GM23338 (cell line): ENCODE data around the gene IGF2R. TPM values are rescaled to one million over a fixed set of nuclear protein-coding genes. Genes with fewer than 3 reads are reported as not detected.

Experiments
- ATAC-seq: fragments of 200-7000 bp; cut with Tn5 transposase; 3 replicates; pipeline ENCODE4 v1.9.1; 2020
- DNase-seq: peaks from one replicate; pipeline ENCODE4 v3.0.0-alpha.2; 2015; ENCODE audit warnings: low spot score
- H2AFZ ChIP-seq: fragments of 200-600 bp; sonication (generic); 2 replicates; pipeline ENCODE4 v1.8.0; 2016; ENCODE audit warnings: antibody characterized with exemption, mild to moderate bottlenecking, moderate library complexity
- H3F3A ChIP-seq: fragments of 200-600 bp; sonication (generic); replicated peaks from 2 replicates; pipeline ENCODE4 v1.8.0; 2017; ENCODE audit warnings: antibody characterized with exemption, mixed run types, low read depth
- H3K27ac ChIP-seq: fragments of 200-600 bp; sonication (generic); 2 replicates; pipeline ENCODE4 v1.6.1; 2016; ENCODE audit warnings: low read depth
- H3K27me3 ChIP-seq: fragments of 200-600 bp; sonication (generic); 2 replicates; pipeline ENCODE4 v1.8.0; 2016; ENCODE audit warnings: mild to moderate bottlenecking, mixed run types, moderate library complexity; ENCODE audit not compliant: insufficient read depth
- H3K36me3 ChIP-seq: fragments of 200-600 bp; sonication (generic); 2 replicates; pipeline ENCODE4 v1.8.0; 2016; ENCODE audit warnings: mild to moderate bottlenecking; ENCODE audit not compliant: insufficient read depth
- H3K4me1 ChIP-seq: fragments of 200-600 bp; sonication (generic); 2 replicates; pipeline ENCODE4 v1.8.0; 2016; ENCODE audit warnings: mild to moderate bottlenecking, moderate library complexity; ENCODE audit not compliant: insufficient read depth
- H3K4me2 ChIP-seq: fragments of 200-600 bp; sonication (generic); 2 replicates; pipeline ENCODE4 v1.7.1; 2017; ENCODE audit warnings: mixed run types
- H3K4me3 ChIP-seq: fragments of 200-600 bp; sonication (generic); 2 replicates; pipeline ENCODE4 v1.6.1; 2016; ENCODE audit warnings: mixed run types
- H3K79me2 ChIP-seq: fragments of 200-600 bp; sonication (generic); replicated peaks from 2 replicates; pipeline ENCODE4 v1.8.0; 2017; ENCODE audit warnings: mild to moderate bottlenecking; ENCODE audit not compliant: insufficient read depth
- H3K9me2 ChIP-seq: fragments of 200-600 bp; sonication (generic); 2 replicates; pipeline ENCODE4 v1.8.0; 2017; ENCODE audit not compliant: insufficient read depth
- H4K20me1 ChIP-seq: fragments of 200-600 bp; sonication (generic); replicated peaks from 2 replicates; pipeline ENCODE4 v1.8.0; 2017; ENCODE audit warnings: mild to moderate bottlenecking; ENCODE audit not compliant: insufficient read depth
- H3K27ac Mint-ChIP-seq: 2 replicates; pipeline ENCODE4 v1.8.0; 2020; ENCODE audit warnings: inconsistent platforms, mild to moderate bottlenecking, moderate library complexity, mixed read lengths
- H3K27me3 Mint-ChIP-seq: 3 replicates; pipeline ENCODE4 v1.8.0; 2022; ENCODE audit warnings: low read depth, mild to moderate bottlenecking, moderate library complexity, mixed read lengths, inconsistent platforms; ENCODE audit not compliant: insufficient read depth, poor library complexity
- H3K36me3 Mint-ChIP-seq: 3 replicates; pipeline ENCODE4 v1.8.0; 2021; ENCODE audit warnings: low read depth, mild to moderate bottlenecking, inconsistent platforms, moderate library complexity, mixed read lengths
- H3K4me1 Mint-ChIP-seq: 3 replicates; pipeline ENCODE4 v1.8.0; 2020; ENCODE audit warnings: mild to moderate bottlenecking, inconsistent platforms, mixed read lengths
- H3K4me3 Mint-ChIP-seq: 3 replicates; pipeline ENCODE4 v1.8.0; 2021; ENCODE audit warnings: moderate library complexity, mild to moderate bottlenecking, inconsistent platforms, mixed read lengths
- H3K9me3 Mint-ChIP-seq: 3 replicates; pipeline ENCODE4 v1.8.0; 2020; ENCODE audit warnings: moderate library complexity, mild to moderate bottlenecking, inconsistent platforms, mixed read lengths
- CREB1 ChIP-seq: fragments of 250-450 bp; sonication (Bioruptor Pico); IDR thresholded peaks from 2 replicates; pipeline ENCODE4 v1.5.0; 2020; ENCODE audit warnings: low read depth, mild to moderate bottlenecking, moderate library complexity
- CTCF ChIP-seq, 2 experiments: fragments of 200-600 bp in 1 of 2; sonication (generic) in 1 of 2; conservative IDR thresholded peaks; 2 replicates each; pipeline versions ENCODE4 v1.5.1 to v1.6.1; 2016 to 2017; ENCODE audit warnings: antibody characterized with exemption in 2 of 2, low read depth in 2 of 2, mild to moderate bottlenecking in 2 of 2, moderate library complexity in 1 of 2
- ETS1 ChIP-seq: IDR thresholded peaks from 2 replicates; pipeline ENCODE4 v1.6.1; 2016; ENCODE audit warnings: antibody characterized with exemption
- EZH2 ChIP-seq: fragments of 200-600 bp; sonication (generic); IDR thresholded peaks from one replicate; pipeline ENCODE4 v1.8.0; 2017; ENCODE audit warnings: antibody characterized with exemption, mild to moderate bottlenecking, low read depth; ENCODE audit not compliant: unreplicated experiment
- EZH2phosphoT487 ChIP-seq: fragments of 200-600 bp; sonication (generic); IDR thresholded peaks from one replicate; pipeline ENCODE4 v1.8.1; 2018; ENCODE audit warnings: antibody characterized with exemption; ENCODE audit not compliant: unreplicated experiment
- JUNB ChIP-seq: IDR thresholded peaks from one replicate; pipeline ENCODE4 v1.6.1; 2016; ENCODE audit warnings: antibody characterized with exemption; ENCODE audit not compliant: unreplicated experiment
- NANOG ChIP-seq: IDR thresholded peaks from 2 replicates; pipeline ENCODE4 v1.6.1; 2016; ENCODE audit warnings: antibody characterized with exemption, borderline replicate concordance
- POLR2AphosphoS5 ChIP-seq: IDR thresholded peaks from 2 replicates; pipeline ENCODE4 v1.6.1; 2016; ENCODE audit warnings: antibody characterized with exemption, low read depth
- STAT1 ChIP-seq: IDR thresholded peaks from one replicate; pipeline ENCODE4 v1.6.1; 2016; ENCODE audit warnings: antibody characterized with exemption; ENCODE audit not compliant: unreplicated experiment
- ZNF114 ChIP-seq: fragments of 250-450 bp; sonication (Bioruptor Pico); IDR thresholded peaks from 2 replicates; pipeline ENCODE4 v1.5.0; 2020; ENCODE audit warnings: mild to moderate bottlenecking, moderate library complexity
- ZNF331 ChIP-seq: fragments of 250-450 bp; sonication (Bioruptor Pico); IDR thresholded peaks from 2 replicates; pipeline ENCODE4 v1.5.0; 2020; ENCODE audit warnings: low read depth, mild to moderate bottlenecking, moderate library complexity
- polyA plus RNA-seq: library from polyadenylated mRNA; unstranded; fragments of >200 nt; fragmentation: Nextera tagmentation; extraction: Ambion mirVana; gene quantifications from 2 replicates; pipeline ENCODE4 v1.2.1, GENCODE V29; 2016
- total RNA-seq: library from RNA; depleted of rRNA; stranded (reverse); fragments of >200 nt; shearing (Covaris generic); gene quantifications from 2 replicates; pipeline ENCODE4 v1.2.3, GENCODE V29; 2014
- TF ChIP-seq, protein P1 (sequence below): fragments of 250-450 bp; sonication (Bioruptor Pico); IDR thresholded peaks from 2 replicates; pipeline ENCODE4 v1.5.0; 2020; ENCODE audit warnings: mild to moderate bottlenecking, moderate library complexity
- TF ChIP-seq, protein P2 (sequence below): IDR thresholded peaks from one replicate; pipeline ENCODE4 v1.6.1; 2018; ENCODE audit warnings: antibody characterized with exemption; ENCODE audit not compliant: unreplicated experiment

IGF2R gene
- total and polyA plus RNA-seq, 2 experiments from 2014 or later = 12.5 to 76.4 TPM

GRCh38 chr6:160024152-160024551 is 55.3 kb downstream of the IGF2R start:
- Histone ChIP-seq H3K4me3 (no peak overlapping the region), H3K36me3 (peaks cover 10% of the 10 kb centered on the region), H4K20me1 (peaks cover 12% of the 10 kb centered on the region), H3K27me3 (no peaks in the 10 kb centered on the region), H3K79me2 (no peaks in the 10 kb centered on the region), H3F3A (no peaks in the 10 kb centered on the region), H3K27ac (no peak overlapping the region), H3K4me2 (no peak overlapping the region), H3K4me1 (no peaks in the 10 kb centered on the region), H3K9me2 (no peaks in the 10 kb centered on the region), H2AFZ (no peak overlapping the region)
- no peak overlapping the region for H3K4me3 Mint-ChIP-seq
- DNase-seq (no peak), ATAC-seq (no peak)
- H3K27ac Mint-ChIP-seq = no peak overlapping the region
- no peaks in the 10 kb centered on the region for H3K4me1 Mint-ChIP-seq
- H3K9me3 Mint-ChIP-seq = no peaks in the 10 kb centered on the region; the same call in 2 of the 3 replicates
- no peak for TF ChIP-seq CREB1
- TF ChIP-seq CTCF (conservative IDR thresholded peaks at IDR 0.05; ENCODE audit: low read depth in 2 of 2) = no peak
- TF ChIP-seq EZH2 = no peak
- no peak for TF ChIP-seq POLR2AphosphoS5
- TF ChIP-seq ETS1 = no peak
- TF ChIP-seq, protein P1, sequence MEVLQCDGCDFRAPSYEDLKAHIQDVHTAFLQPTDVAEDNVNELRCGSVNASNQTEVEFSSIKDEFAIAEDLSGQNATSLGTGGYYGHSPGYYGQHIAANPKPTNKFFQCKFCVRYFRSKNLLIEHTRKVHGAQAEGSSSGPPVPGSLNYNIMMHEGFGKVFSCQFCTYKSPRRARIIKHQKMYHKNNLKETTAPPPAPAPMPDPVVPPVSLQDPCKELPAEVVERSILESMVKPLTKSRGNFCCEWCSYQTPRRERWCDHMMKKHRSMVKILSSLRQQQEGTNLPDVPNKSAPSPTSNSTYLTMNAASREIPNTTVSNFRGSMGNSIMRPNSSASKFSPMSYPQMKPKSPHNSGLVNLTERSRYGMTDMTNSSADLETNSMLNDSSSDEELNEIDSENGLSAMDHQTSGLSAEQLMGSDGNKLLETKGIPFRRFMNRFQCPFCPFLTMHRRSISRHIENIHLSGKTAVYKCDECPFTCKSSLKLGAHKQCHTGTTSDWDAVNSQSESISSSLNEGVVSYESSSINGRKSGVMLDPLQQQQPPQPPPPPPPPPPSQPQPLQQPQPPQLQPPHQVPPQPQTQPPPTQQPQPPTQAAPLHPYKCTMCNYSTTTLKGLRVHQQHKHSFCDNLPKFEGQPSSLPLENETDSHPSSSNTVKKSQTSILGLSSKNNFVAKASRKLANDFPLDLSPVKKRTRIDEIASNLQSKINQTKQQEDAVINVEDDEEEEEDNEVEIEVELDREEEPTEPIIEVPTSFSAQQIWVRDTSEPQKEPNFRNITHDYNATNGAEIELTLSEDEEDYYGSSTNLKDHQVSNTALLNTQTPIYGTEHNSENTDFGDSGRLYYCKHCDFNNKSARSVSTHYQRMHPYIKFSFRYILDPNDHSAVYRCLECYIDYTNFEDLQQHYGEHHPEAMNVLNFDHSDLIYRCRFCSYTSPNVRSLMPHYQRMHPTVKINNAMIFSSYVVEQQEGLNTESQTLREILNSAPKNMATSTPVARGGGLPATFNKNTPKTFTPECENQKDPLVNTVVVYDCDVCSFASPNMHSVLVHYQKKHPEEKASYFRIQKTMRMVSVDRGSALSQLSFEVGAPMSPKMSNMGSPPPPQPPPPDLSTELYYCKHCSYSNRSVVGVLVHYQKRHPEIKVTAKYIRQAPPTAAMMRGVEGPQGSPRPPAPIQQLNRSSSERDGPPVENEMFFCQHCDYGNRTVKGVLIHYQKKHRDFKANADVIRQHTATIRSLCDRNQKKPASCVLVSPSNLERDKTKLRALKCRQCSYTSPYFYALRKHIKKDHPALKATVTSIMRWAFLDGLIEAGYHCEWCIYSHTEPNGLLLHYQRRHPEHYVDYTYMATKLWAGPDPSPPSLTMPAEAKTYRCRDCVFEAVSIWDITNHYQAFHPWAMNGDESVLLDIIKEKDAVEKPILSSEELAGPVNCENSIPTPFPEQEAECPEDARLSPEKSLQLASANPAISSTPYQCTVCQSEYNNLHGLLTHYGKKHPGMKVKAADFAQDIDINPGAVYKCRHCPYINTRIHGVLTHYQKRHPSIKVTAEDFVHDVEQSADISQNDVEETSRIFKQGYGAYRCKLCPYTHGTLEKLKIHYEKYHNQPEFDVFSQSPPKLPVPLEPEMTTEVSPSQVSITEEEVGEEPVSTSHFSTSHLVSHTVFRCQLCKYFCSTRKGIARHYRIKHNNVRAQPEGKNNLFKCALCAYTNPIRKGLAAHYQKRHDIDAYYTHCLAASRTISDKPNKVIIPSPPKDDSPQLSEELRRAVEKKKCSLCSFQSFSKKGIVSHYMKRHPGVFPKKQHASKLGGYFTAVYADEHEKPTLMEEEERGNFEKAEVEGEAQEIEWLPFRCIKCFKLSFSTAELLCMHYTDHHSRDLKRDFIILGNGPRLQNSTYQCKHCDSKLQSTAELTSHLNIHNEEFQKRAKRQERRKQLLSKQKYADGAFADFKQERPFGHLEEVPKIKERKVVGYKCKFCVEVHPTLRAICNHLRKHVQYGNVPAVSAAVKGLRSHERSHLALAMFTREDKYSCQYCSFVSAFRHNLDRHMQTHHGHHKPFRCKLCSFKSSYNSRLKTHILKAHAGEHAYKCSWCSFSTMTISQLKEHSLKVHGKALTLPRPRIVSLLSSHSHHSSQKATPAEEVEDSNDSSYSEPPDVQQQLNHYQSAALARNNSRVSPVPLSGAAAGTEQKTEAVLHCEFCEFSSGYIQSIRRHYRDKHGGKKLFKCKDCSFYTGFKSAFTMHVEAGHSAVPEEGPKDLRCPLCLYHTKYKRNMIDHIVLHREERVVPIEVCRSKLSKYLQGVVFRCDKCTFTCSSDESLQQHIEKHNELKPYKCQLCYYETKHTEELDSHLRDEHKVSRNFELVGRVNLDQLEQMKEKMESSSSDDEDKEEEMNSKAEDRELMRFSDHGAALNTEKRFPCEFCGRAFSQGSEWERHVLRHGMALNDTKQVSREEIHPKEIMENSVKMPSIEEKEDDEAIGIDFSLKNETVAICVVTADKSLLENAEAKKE (CRISPR knock-in tag) = no peak
- TF ChIP-seq EZH2phosphoT487 = no peak
- TF ChIP-seq STAT1 = no peak
- TF ChIP-seq NANOG = no peak
- TF ChIP-seq ZNF114 (CRISPR knock-in tag) = no peak
- no peak for TF ChIP-seq JUNB
- TF ChIP-seq, protein P2, sequence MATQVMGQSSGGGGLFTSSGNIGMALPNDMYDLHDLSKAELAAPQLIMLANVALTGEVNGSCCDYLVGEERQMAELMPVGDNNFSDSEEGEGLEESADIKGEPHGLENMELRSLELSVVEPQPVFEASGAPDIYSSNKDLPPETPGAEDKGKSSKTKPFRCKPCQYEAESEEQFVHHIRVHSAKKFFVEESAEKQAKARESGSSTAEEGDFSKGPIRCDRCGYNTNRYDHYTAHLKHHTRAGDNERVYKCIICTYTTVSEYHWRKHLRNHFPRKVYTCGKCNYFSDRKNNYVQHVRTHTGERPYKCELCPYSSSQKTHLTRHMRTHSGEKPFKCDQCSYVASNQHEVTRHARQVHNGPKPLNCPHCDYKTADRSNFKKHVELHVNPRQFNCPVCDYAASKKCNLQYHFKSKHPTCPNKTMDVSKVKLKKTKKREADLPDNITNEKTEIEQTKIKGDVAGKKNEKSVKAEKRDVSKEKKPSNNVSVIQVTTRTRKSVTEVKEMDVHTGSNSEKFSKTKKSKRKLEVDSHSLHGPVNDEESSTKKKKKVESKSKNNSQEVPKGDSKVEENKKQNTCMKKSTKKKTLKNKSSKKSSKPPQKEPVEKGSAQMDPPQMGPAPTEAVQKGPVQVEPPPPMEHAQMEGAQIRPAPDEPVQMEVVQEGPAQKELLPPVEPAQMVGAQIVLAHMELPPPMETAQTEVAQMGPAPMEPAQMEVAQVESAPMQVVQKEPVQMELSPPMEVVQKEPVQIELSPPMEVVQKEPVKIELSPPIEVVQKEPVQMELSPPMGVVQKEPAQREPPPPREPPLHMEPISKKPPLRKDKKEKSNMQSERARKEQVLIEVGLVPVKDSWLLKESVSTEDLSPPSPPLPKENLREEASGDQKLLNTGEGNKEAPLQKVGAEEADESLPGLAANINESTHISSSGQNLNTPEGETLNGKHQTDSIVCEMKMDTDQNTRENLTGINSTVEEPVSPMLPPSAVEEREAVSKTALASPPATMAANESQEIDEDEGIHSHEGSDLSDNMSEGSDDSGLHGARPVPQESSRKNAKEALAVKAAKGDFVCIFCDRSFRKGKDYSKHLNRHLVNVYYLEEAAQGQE = no peak
- no peak for TF ChIP-seq ZNF331 (CRISPR knock-in tag)
- no peaks in the 10 kb centered on the region for H3K27me3 Mint-ChIP-seq
- peaks cover 30% of the 10 kb centered on the region for H3K36me3 Mint-ChIP-seq
